Endometrial microvascular endothelial cells (primary cell): Measurements from ENCODE around the gene DSCAML1. TPM values are rescaled to one million over a fixed set of nuclear protein-coding genes. Genes with fewer than 3 reads are reported as not detected.

ENCODE experiments used
- in situ Hi-C: cut with HindIII; loops from 2 replicates; pipeline ENCODE4 v1.10.0; 2017; ENCODE audit warnings: low sequenced_read_pairs, low pct_unique_long_range_greater_than_20kb; ENCODE audit errors: inconsistent ontology term
- total RNA-seq: library from RNA; depleted of rRNA; stranded (reverse); fragments of >200 nt; gene quantifications from one replicate; pipeline ENCODE4 v1.2.3, GENCODE V29; 2015; ENCODE audit errors: inconsistent ontology term

The DSCAML1 gene
- total RNA-seq, 1 donor from 2014 or later = not detected

GRCh38 chr11:117484156-117484555, 312.9 kb downstream of the DSCAML1 start:
- in situ Hi-C loops = no loop called here

- in situ Hi-C loops = no loop called here
These were observed 313.6 kb downstream of the DSCAML1 start for GRCh38 chr11:117483372-117483771.

- in situ Hi-C loops = no loop called here
These were observed 314.1 kb downstream of the DSCAML1 start for GRCh38 chr11:117482881-117483280.

GRCh38 chr11:117481885-117482284, 315.1 kb downstream of the DSCAML1 start:
- in situ Hi-C loops = no loop called here

- in situ Hi-C loops = no loop called here
These were observed 316.0 kb downstream of the DSCAML1 start for GRCh38 chr11:117481036-117481435.

- in situ Hi-C loops = no loop called here
These were observed 316.8 kb downstream of the DSCAML1 start for GRCh38 chr11:117480221-117480620.

- in situ Hi-C loops = no loop called here
These were observed 317.6 kb downstream of the DSCAML1 start for GRCh38 chr11:117479372-117479771.

- in situ Hi-C loops = no loop called here
These were observed 318.1 kb downstream of the DSCAML1 start for GRCh38 chr11:117478926-117479325.

- in situ Hi-C loops = no loop called here
These were observed 318.7 kb downstream of the DSCAML1 start for GRCh38 chr11:117478126-117478860.

- in situ Hi-C loops = no loop called here
These were observed 319.3 kb downstream of the DSCAML1 start for GRCh38 chr11:117477721-117478120.

- in situ Hi-C loops = no loop called here
These were observed 320.4 kb downstream of the DSCAML1 start for GRCh38 chr11:117476531-117477142.

- in situ Hi-C loops = no loop called here
These were observed 321.1 kb downstream of the DSCAML1 start for GRCh38 chr11:117475716-117476530.

- in situ Hi-C loops = no loop called here
These were observed 323.4 kb downstream of the DSCAML1 start for GRCh38 chr11:117473481-117474091.

- in situ Hi-C loops = no loop called here
These were observed 325.2 kb downstream of the DSCAML1 start for GRCh38 chr11:117471776-117472175.

- in situ Hi-C loops = no loop called here
These were observed 326.4 kb downstream of the DSCAML1 start for GRCh38 chr11:117470576-117470975.

- in situ Hi-C loops = no loop called here
These were observed 328.1 kb downstream of the DSCAML1 start for GRCh38 chr11:117468888-117469287.

GRCh38 chr11:117467770-117468169, 329.2 kb downstream of the DSCAML1 start:
- in situ Hi-C loops = no loop called here

- in situ Hi-C loops = no loop called here
These were observed 330.1 kb downstream of the DSCAML1 start for GRCh38 chr11:117466966-117467365.

- in situ Hi-C loops = no loop called here
These were observed 331.6 kb downstream of the DSCAML1 start for GRCh38 chr11:117465236-117465997.
